HG03039 (cell line): Measurements from ENCODE around the gene SH3BP5L.

Source experiments
- ATAC-seq: cut with Tn5 transposase; IDR thresholded peaks from one replicate; pipeline ENCODE4 v1.9.1; 2021; ENCODE audit warnings: mild to moderate bottlenecking, moderate library complexity; ENCODE audit not compliant: unreplicated experiment

The SH3BP5L gene

DNA sequence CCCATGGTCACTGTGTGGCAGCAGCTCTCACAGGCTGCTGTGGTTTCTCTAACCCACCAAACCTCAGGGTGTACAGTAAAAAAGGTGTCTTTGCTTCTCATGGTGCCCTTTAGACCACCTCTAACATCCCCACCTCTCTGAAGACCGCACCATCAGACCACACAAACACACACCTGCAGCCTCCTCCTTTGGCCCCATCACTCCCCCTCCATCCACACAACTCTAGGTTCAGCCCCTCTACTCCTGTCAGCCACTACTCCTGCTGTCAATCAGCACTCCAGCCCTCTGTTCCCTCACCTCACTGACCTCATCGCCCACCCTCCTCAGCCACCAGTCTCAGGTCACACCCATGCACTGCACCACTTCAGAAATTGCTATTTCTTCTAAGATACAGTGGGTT lies 25.7 kb upstream of the SH3BP5L start:
- ATAC-seq = no peak

DNA sequence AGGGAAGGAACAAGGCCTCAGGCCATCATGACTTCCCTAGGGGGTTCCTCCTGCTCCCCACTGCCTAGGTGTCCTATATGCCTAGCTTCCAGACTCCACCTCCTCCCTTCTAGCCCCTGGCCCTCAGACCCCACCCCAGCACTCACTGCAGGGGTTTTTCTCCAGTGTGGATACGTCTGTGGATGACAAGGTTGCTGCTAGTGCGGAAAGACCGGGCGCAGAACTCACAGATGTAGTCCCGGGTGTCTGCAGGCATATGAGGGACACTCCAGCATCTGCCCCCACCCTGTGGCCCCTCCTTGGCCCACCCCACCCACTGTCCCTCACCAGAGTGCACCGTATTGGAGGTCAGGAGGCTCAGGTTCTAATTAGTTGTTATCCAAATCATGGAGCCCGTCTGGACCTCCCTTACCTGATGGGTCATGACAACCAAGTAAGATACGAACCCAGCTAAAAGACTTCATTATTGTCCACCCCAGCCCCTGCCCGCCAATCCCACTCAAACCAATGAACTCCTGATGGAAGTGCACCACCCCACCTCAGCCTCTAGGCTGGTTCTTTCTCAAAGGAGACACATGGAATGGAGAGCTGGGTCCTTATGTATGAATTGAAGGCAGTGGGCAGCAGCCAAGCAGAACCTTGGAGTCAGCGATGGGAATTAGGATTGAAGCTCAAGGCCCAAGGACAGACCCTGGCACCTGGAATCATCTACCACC lies 25.0 kb upstream of the SH3BP5L start:
- ATAC-seq = no peak

DNA sequence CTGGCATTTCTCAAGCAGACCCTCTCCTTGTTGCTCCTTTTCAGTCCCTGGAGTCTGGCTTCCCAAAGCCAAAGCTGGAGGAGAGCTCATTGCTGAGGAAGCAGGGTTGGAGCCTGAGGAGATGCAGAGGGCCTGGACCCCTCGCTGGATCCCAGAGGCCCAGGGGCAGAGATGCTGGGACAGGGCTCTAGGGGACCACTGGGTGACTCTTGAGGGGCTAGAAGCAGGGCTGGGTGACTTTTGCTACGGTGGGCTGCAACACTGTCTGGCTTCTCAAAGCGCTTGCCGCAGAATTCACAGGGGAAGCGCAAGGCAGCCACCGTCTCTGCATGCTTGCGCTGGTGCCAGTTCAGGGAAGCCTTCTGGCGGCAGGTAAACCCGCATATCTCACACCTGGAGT lies 24.4 kb upstream of the SH3BP5L start:
- ATAC-seq = no peak

DNA sequence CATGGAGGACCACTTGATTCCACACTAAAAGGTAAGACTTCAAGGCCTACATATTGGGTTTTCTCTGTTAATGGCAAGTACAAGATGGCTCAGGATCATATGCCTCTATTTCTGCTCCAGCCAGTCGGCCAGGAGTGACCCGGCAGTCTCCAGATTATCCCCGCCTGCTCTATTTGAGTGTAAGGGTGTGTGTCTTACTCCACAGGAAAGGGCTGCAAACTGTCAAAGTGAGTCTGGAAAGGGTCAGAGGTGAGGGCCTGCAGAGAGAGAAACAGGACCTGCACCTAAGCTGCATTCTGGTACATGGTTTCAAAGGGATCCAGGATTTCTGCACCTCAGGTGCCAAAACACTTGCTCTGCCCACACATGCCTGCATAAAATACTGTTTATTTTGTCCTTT lies 23.9 kb upstream of the SH3BP5L start:
- no peak for ATAC-seq

DNA sequence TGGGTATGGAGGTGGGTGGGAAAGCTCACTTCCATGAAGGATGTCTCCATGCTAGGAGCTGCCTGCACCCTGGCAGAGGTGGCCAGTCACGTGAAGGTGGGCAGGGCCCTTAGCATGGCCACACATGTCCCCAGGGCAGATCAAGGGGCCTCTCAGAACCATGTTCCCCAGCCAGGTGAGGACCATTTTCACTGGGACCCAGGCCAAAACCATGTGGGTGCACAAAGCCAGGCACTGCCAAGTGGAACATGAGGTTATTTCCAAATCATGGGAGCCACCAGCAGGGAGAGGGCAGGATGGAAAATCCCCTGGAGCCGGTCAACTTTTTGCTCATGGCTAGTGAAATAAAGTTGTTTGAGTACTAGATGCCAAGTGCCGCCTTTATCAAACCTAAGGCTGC lies 23.4 kb upstream of the SH3BP5L start:
- no peak for ATAC-seq

DNA sequence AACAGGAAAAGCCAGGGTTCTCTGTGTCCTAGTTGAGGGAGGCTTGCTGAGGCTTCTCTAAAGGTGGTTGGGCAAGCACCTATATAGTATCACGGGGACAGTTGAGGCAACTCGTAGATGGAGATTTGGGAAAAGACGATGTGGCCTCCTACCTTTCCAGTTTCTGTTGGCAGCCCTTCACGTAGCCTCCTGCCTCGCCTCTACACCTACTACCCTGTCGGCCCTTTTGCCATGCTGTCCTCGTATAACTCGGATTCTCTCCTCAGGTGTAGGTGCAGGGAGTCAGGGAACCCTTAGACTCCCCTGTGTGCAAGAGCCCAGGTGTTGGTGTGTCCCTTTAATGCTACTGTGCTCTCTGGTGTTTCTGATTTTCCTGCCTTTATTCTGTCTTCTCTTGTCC lies 22.9 kb upstream of the SH3BP5L start:
- no peak for ATAC-seq

GRCh38 chr1:248847956-248848561 lies 22.3 kb upstream of the SH3BP5L start:
- no peak for ATAC-seq

DNA sequence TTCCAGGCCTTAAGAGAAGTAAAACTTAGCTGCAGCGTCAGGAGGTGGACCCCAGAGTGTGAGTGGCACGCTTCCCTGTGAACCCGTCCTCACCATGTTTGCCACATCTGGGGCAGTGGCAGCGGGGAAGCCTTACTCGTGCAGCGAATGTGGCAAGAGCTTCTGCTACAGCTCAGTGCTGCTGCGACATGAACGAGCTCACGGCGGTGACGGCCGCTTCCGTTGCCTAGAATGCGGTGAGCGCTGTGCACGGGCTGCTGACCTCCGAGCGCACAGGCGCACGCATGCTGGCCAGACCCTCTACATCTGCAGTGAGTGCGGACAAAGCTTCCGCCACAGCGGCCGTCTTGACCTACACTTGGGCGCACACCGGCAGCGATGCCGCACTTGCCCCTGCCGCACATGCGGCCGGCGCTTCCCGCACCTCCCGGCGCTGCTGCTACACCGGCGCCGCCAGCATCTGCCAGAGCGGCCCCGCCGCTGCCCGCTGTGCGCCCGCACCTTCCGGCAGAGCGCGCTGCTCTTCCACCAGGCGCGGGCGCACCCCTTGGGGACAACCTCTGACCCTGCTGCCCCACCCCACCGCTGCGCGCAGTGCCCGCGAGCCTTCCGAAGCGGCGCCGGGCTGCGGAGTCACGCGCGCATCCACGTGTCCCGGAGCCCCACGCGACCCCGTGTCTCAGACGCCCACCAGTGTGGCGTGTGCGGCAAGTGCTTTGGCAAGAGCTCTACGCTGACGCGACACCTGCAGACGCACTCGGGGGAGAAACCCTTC lies 21.7 kb upstream of the SH3BP5L start:
- ATAC-seq = no peak

GRCh38 chr1:248844526-248844925 lies 18.8 kb upstream of the SH3BP5L start:
- no peak for ATAC-seq

- ATAC-seq = no peak
These were observed 18.0 kb upstream of the SH3BP5L start for GRCh38 chr1:248843687-248844086.

DNA sequence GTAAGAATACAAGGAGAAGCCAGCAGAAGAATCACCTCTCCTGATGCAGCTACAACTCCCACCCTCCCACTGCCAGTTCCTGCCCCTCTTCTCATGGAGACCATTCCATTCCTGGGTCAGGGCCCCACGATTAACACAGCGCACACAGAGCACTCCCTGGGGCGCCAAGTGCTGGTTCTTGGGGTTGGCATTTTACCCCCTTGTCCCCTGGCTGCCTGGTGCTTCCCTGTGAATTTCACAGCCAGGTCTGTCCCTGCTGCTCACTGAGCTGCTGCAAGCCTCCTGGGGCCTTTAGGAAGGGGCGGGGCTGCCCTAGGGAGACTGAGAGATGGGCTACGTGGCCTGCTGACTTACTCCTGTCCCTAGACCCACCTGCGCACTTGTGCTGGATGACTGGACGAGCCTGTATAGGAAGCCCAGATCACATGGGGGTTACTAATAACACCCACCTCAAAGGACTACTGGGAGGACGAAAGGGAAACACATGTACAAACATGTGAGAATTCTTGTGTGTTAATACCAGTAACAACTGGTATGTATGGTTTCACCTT lies 17.1 kb upstream of the SH3BP5L start:
- peak; percentile 38 for ATAC-seq

DNA sequence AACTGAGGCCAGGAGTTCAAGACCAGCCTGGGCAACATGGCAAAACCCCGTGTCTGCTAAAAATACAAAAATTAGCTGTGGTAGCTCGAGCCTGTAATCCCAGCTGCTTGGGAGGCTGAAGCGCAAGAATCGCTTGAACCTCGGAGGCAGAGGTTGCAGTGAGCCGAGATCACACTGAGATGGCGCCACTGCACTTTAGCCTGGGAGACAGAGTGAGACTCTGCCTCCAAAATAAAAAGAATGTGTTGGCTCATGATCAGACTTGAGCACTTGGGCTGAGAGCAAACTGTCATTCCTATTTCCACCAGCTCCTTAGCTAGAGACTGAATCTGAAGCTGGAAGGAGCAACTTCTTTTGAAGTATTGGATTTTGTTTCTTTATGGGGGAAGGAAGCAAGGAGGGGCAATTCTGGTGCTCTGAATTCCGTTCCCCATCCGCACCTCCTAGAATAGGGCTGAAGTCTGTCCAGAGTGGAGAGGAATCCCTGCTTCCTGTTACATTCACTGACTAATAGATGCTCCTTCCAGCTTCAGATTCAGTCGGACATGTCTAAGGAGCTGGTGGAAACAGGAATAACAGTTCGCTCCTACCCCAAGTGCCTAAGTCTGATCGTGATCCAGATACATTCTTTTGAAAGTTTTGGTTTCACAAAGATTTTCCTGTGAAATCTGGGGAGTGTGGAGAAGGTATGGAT lies 16.1 kb upstream of the SH3BP5L start:
- ATAC-seq = no peak

DNA sequence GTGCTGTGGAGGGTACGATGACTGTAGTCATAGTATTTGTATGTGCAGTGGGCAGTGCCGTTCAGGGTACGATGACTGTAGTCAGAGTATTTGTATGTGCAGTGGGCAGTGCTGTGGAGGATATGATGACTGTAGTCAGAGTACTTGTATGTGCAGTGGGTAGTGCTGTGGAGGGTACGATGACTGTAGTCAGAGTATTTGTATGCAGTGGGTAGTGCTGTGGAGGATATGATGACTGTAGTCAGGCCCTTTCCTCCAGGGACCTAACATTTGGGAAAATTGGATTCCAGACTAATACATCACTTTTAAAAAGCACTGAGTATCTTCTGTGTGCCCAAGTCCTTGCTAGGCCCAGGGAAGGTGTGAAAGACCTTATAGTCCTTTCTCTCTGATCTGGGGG lies 15.2 kb upstream of the SH3BP5L start:
- no peak for ATAC-seq

DNA sequence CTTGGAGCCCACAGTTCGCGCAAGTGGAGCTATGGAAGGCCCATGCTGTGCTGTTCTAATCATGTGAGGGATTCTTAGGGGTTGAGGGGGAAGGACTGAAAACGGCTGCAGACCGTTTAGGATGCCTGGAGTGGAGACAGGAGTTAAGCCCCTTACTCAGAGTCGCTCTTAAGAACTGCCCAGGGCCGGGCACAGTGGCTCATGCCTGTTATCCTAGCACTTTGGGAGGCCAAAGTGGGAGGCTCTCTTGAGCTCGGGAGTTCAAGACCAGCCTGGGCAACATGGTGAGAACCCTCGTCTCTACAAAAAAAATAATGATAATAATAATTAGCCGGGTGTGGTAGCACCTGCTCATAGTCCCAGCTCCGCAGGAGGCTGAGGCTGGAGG lies 13.4 kb upstream of the SH3BP5L start:
- no peak for ATAC-seq

GRCh38 chr1:248838357-248839167 lies 12.8 kb upstream of the SH3BP5L start:
- ATAC-seq = peak; percentile 51

DNA sequence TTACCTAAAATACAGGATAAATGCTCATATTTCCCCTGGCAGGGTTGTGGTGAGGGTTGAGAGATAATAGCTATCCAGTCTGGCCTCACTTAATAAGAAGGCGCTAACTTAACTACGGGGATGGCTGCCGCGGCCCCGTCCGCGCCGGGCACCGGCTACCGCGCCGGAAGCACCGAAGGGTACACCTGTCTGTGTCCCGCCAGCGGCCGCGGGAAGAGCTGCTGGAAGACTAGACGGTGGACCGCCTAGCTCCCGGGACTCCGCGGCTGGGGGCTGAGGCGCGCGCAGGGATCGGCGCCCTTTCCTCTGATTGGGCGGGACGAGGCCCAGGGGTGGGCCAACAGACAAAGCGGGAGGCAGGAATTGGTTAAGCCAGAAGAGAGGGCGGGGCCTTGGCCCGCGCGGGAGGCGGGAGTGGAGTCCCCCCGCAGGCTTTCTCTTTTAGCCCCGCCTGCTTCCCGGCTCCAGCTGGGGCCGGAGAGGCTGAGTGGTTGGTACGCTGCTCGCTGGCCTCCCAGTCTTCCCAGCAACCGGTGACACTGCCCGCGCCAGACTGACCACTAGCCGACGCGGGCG lies 12.2 kb upstream of the SH3BP5L start, which contains the start of gene ZNF672:
Gene ZNF672 (plus strand): TSS at position 444 of the 576 bp plus-strand sequence. CDS start 9,051 bp downstream, outside the sequence.
- ATAC-seq = peak; percentile 83

DNA sequence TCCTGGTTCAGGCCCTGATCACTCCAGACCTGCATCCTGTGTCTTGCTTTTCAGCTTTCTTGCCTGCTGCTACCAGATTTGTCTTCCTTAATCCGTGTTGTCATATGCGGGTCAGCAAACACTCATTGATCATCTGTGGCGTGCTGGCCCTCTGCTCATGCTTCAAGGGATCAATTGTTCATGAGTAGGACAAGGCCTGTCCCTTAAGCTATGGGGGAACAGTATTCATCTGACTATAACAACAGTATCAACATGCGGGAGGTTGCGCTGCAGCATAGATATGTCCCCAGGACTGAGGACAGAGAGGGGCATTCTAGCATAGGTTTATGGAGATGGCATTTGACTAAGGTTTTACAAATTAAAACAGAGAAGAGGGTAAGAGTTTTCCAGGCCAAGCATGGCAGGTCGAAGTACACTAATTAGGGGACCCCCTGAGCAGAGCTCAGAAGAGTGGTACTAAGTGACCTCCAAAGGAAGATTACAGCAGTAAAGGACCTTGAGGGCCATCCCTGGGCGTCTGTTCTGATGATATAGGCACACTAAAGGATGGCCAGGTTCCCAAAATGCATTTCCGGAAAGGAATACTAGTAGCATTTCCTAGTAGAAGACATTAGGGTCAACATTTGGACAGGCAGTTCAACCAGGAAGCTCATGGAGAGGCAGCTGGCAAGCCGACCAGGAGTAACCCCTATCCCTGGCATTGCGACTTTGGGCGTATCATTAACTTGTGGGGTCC lies 11.5 kb upstream of the SH3BP5L start:
- ATAC-seq = no peak

DNA sequence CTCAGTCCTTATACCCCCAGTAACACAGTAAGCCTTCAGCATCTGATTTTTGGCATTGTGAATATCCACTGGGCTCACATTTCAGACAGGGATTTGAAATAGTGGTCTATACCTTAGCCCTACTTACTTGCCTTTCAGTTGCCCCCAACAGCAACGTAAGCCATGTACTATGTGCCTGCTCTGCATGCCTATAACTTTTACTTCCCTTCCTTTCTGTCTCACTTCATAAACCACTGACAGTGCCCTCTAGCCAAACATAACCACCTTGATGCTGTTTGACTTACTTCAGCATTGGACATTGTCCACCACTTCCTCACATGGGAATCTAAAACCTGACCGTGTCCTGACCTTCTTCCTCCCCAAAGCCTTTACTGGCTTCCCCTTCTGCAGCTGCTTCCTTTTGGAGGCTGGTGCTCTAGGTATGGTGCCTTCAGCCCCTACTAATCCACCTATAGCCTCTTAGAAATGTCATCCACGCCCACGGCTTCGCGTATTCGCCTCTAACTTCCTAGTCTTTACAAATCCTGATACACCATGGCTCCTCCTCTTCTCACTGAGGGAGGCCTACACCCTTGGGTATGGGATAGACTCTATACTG lies 8.7 kb upstream of the SH3BP5L start:
- ATAC-seq = no peak

- ATAC-seq = no peak
These were observed 6.1 kb upstream of the SH3BP5L start for GRCh38 chr1:248831842-248832241.
